ENCODE results near the gene LAMC3. TPM values are rescaled to one million over a fixed set of nuclear protein-coding genes. Genes with fewer than 3 reads are reported as not detected.
A peak's percentile ranks its signal among the peaks of the same experiment; 100 is the strongest.
"Not testable (repeated sequence)": the region's sequence is repeated elsewhere in the genome, so short reads cannot be mapped to it uniquely, and the experiment has no call there.

The LAMC3 gene
- total RNA-seq, 2 donors from 2014 or later: 0.55 to 156 TPM

- H3K27ac ChIP-seq: no peak overlapping the region
- WGBS: 94% methylated on average over 14 of the region's 14 CpGs
- H3K4me3 ChIP-seq: no peak overlapping the region
- no peaks in the 10 kb centered on the region for H3K36me3 ChIP-seq
- no peak for DNase-seq (ENCODE audit: low spot score)
- no peaks in the 10 kb centered on the region for H3K9me3 ChIP-seq
- no peak for TF ChIP-seq POLR2AphosphoS5 (IDR thresholded peaks at IDR 0.05)
- no peak for TF ChIP-seq CTCF (IDR thresholded peaks at IDR 0.05)
- TF ChIP-seq POLR2A (IDR thresholded peaks at IDR 0.05): no peak
- intact Hi-C loops (cut with DNase I): no loop called here
- H3K4me1 ChIP-seq (replicated peaks): no peaks in the 10 kb centered on the region
- H3K27me3 ChIP-seq (replicated peaks; ENCODE audit: insufficient read depth): no peaks in the 10 kb centered on the region
These were observed 25.3 kb downstream of the LAMC3 start for GRCh38 chr9:131034268-131034667.

DNA sequence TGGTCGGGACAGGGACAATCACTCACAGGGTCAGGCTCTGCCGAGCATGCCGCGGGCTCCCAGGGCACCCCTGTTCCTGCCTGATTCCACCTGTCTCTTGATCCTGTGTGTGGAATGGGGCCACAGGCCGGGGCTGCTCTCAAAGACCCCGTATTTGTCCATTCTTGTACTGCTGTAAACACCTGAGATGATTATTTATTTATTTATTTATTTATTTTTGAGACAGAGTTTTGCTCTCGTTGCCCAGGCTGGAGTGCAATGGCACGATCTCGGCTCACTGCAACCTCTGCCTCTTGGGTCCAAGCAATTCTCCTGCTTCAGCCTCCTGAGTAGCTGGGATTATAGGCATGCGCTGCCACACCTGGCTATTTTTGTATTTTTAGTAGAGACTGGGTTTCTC, 25.8 kb downstream of the LAMC3 start:
- H3K27ac ChIP-seq; DNase-seq (ENCODE audit: low spot score); H3K4me3 ChIP-seq; H3K9me3 ChIP-seq; H3K36me3 ChIP-seq; H3K27me3 ChIP-seq (replicated peaks; ENCODE audit: insufficient read depth); intact Hi-C loops (cut with DNase I); H3K4me1 ChIP-seq (replicated peaks): not testable (repeated sequence)
- WGBS: 93% methylated on average over 10 of the region's 10 CpGs

DNA sequence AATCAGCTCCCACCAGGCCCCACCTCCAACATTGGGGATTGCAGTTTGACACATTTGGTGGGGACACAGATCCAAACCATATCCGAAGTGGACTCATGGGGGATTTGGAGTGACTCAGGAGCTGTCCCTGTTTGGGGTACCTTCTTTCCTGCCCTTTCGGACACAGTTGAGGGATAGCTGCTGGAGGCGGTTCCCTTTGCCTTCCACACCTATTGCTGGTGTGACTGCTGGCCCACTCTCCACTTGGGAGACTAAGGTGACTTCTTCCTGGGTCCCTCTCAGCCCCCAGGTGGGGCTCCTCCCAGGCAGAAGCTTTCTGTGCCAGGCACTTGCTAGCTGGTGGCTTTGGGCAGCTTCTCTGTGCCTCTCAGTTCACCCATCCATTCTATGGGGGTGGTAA, 26.6 kb downstream of the LAMC3 start:
- H3K4me1 ChIP-seq (replicated peaks): no peaks in the 10 kb centered on the region
- intact Hi-C loops (cut with DNase I): no loop called here

DNA sequence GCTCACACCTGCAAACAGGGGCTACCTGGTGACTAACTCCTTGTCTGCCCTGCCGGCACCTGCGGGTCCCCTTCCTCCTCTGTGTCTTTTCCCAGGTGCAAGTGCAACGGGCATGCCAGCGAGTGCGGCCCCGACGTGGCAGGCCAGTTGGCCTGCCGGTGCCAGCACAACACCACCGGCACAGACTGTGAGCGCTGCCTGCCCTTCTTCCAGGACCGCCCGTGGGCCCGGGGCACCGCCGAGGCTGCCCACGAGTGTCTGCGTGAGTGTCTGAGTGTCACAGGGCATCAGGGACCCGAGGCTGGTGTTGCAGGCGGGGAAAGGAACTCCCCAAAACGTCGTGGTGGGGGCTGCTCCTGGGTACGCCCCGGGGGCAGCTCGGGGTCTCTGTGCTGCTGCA, 27.1 kb downstream of the LAMC3 start:
- intact Hi-C loops (cut with DNase I): no loop called here
- Histone ChIP-seq H3K27me3 (replicated peaks; ENCODE audit: insufficient read depth) (no peaks in the 10 kb centered on the region), H3K27ac (no peak overlapping the region), H3K4me1 (replicated peaks) (no peaks in the 10 kb centered on the region), H3K4me3 (no peak overlapping the region), H3K9me3 (no peaks in the 10 kb centered on the region), H3K36me3 (no peaks in the 10 kb centered on the region)
- no peak for DNase-seq (ENCODE audit: low spot score)
- TF ChIP-seq POLR2AphosphoS5 (IDR thresholded peaks at IDR 0.05) (no peak), POLR2A (IDR thresholded peaks at IDR 0.05) (no peak), CTCF (IDR thresholded peaks at IDR 0.05) (no peak)
- WGBS: 81% methylated on average over 24 of the region's 24 CpGs

More for the DNA sequence above, 26.6 kb downstream of the LAMC3 start:
- no peaks in the 10 kb centered on the region for H3K27me3 ChIP-seq (replicated peaks; ENCODE audit: insufficient read depth)
- no peak overlapping the region for H3K27ac ChIP-seq
- DNase-seq (ENCODE audit: low spot score): no peak
- H3K36me3 ChIP-seq: no peaks in the 10 kb centered on the region
- H3K9me3 ChIP-seq: no peaks in the 10 kb centered on the region
- no peak overlapping the region for H3K4me3 ChIP-seq
- WGBS: 90% methylated on average over 3 of the region's 3 CpGs
- no peak for TF ChIP-seq CTCF (IDR thresholded peaks at IDR 0.05)
- no peak for TF ChIP-seq POLR2A (IDR thresholded peaks at IDR 0.05)
- no peak for TF ChIP-seq POLR2AphosphoS5 (IDR thresholded peaks at IDR 0.05)

GRCh38 chr9:131036529-131037334, 27.8 kb downstream of the LAMC3 start:
- no peak for TF ChIP-seq POLR2A (IDR thresholded peaks at IDR 0.05)
- TF ChIP-seq POLR2AphosphoS5 (IDR thresholded peaks at IDR 0.05): no peak
- TF ChIP-seq CTCF (IDR thresholded peaks at IDR 0.05): no peak
- 64% methylated on average over 16 of the region's 17 CpGs for WGBS

More at GRCh38 chr9:131036529-131037334, 27.8 kb downstream of the LAMC3 start:
- Histone ChIP-seq H3K4me1 (replicated peaks) (no peaks in the 10 kb centered on the region), H3K36me3 (no peaks in the 10 kb centered on the region), H3K27me3 (replicated peaks; ENCODE audit: insufficient read depth) (no peaks in the 10 kb centered on the region), H3K27ac (peak overlapping the region; percentile 11 to 39), H3K9me3 (no peaks in the 10 kb centered on the region), H3K4me3 (no peak overlapping the region)
- DNase-seq (ENCODE audit: low spot score): no peak
- intact Hi-C loops (cut with DNase I): no loop called here

All from prostate gland (tissue), 2 donors.